ENCODE measurements around the gene AQP1.

Gene AQP1

GRCh38 chr7:30929686-30930085 is 18.0 kb downstream of the AQP1 start:
- no peak for DNase-seq
- in situ Hi-C loops (cut with MboI; ENCODE audit: low pct_unique_long_range_greater_than_20kb, low sequenced_read_pairs) = no loop called here

- no peak for DNase-seq
- in situ Hi-C loops (cut with MboI; ENCODE audit: low pct_unique_long_range_greater_than_20kb, low sequenced_read_pairs) = no loop called here
Observed at GRCh38 chr7:30930621-30931020, 19.0 kb downstream of the AQP1 start.

- DNase-seq = no peak
Observed at GRCh38 chr7:30931161-30931928, 19.7 kb downstream of the AQP1 start.

GRCh38 chr7:30931929-30932540 is 20.4 kb downstream of the AQP1 start:
- DNase-seq = no peak
- in situ Hi-C loops (cut with MboI; ENCODE audit: low pct_unique_long_range_greater_than_20kb, low sequenced_read_pairs) = no loop called here

More at GRCh38 chr7:30931161-30931928, 19.7 kb downstream of the AQP1 start:
- in situ Hi-C loops (cut with MboI; ENCODE audit: low pct_unique_long_range_greater_than_20kb, low sequenced_read_pairs) = no loop called here

DNA sequence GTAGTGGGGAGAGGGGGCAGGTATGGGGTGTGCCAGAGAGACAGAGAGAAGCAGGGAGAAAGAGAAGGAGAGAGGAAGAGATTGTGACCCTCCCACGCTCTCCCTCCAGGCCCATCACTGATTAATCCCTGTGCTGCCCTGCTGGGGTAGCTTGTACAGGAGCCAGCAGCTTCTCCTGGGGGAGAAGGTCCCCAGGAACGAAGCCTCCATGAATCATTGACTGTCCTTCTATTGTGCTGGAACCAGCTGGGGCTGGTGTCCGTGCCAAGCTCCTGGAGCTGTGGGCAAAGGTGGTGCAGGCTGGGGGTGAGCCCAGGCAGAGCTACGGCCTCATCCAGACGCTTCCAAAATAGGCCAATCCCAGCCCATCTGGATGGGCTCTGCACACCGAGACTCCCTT is 20.9 kb downstream of the AQP1 start:
- DNase-seq = no peak
- in situ Hi-C loops (cut with MboI; ENCODE audit: low pct_unique_long_range_greater_than_20kb, low sequenced_read_pairs) = no loop called here

GRCh38 chr7:30933124-30933974 is 21.7 kb downstream of the AQP1 start:
- in situ Hi-C loops (cut with MboI; ENCODE audit: low pct_unique_long_range_greater_than_20kb, low sequenced_read_pairs) = no loop called here
- DNase-seq = no peak

DNA sequence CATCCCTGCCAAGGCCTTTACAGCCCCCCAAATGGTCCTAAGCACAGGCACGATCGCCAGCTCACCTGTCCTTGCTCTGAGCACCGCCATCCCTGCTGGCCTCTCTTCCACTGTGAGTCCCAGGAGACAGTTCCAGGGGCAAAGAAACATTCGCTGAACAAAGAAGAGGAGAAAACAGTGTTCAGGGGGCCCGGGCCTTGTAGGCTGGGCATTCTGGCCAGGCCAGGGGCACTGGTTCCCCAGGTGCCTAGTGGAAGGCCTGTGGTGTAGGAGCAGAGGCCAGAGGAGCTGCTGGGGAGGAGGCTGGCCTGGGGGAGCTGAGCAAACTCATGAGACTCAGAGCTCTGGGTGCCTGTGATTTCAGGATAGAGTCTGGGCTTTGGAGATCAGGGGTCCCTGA is 22.6 kb downstream of the AQP1 start:
- in situ Hi-C loops (cut with MboI; ENCODE audit: low pct_unique_long_range_greater_than_20kb, low sequenced_read_pairs) = no loop called here
- DNase-seq = no peak

DNA sequence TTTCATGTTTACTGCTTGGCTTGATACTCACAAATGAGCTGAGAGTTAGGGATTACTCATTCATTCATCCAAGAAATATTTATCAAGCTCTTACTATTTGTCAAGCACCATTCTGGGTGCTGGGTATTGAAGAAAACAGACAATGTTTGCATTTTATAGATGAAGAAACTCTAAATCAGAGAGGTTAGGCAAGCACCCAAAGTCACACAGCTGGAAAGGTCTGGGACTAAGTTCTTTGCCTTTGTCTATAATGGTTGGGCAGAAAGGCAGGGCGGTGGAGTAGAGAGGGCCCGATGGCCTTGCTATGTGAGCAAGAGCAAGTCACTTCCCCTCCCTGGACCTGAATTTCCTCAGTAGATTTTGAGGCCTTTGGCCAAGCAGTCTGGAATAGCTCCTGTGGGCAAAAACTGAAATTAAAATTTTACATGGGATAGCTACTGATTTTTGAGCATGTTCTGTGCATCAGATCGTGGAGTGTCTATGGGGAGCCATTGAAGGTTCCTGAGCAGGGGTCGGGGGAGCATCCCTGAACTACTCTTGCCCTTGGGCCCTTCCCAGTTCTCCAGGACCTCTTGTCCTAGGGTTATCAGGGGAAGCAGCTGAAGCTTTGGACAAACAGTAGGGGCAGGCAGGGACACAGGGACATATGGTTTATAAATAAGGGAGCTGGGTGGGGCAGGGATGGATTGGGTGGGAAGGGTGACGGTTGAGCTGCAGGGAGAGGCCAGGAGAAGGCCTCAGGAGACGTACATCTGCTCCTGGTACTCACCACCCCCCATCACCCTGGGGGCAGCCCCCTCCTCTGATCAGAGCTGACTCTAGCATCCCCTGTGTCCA is 23.3 kb downstream of the AQP1 start:
- in situ Hi-C loops (cut with MboI; ENCODE audit: low pct_unique_long_range_greater_than_20kb, low sequenced_read_pairs) = no loop called here
- DNase-seq = no peak

- no peak for DNase-seq
- in situ Hi-C loops (cut with MboI; ENCODE audit: low pct_unique_long_range_greater_than_20kb, low sequenced_read_pairs) = no loop called here
Observed at GRCh38 chr7:30935569-30935877, 23.9 kb downstream of the AQP1 start.

- in situ Hi-C loops (cut with MboI; ENCODE audit: low pct_unique_long_range_greater_than_20kb, low sequenced_read_pairs) = no loop called here
- no peak for DNase-seq
Observed at GRCh38 chr7:30936650-30937245, 25.1 kb downstream of the AQP1 start.

GRCh38 chr7:30937416-30937815 is 25.8 kb downstream of the AQP1 start:
- no peak for DNase-seq
- in situ Hi-C loops (cut with MboI; ENCODE audit: low pct_unique_long_range_greater_than_20kb, low sequenced_read_pairs) = no loop called here

DNA sequence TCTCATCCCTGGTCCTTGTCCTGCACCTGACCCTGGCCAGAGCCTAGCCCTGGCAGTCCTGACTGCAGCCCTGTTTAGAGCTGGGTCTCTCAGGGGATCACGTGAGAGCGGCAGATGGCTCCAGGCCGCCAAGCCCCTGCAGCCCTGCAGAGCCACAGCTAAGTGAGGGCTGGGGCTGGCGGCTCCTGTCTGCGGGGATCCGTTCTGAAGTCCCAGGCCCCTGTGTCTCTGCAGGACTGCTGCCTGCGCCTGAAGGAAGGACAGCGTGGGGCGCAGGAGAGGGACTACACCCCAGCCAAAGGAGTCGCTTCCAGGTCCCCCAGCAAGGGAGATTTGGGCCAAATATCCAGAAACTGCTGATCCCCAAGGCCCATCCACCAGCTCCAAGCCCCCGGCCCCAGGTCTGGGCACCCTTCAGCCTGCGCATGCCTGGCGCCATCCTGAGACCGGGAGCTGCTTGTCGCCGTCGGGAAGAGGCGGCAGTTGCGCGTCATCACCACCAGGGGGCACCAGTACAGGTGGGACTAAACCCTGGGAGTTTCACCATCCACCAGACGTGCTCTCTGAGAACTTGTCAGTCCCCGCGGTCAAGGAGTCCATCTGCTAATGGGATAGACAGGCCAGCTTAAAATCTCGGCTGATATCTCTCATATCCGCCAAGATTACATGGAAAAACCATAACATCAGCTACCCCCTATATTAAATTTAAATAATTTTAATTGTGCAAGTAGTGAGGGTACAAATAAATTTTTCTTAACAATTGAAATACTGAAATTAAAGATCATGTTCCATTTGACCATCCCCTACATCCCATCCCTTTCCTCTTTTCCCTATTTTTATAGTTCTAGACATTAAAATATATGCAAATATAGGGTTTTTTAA is 27.0 kb downstream of the AQP1 start:
- in situ Hi-C loops (cut with MboI; ENCODE audit: low pct_unique_long_range_greater_than_20kb, low sequenced_read_pairs) = no loop called here
- peak; percentile 58 for DNase-seq

GRCh38 chr7:30941582-30942323 is 30.1 kb downstream of the AQP1 start:
- DNase-seq = no peak

DNA sequence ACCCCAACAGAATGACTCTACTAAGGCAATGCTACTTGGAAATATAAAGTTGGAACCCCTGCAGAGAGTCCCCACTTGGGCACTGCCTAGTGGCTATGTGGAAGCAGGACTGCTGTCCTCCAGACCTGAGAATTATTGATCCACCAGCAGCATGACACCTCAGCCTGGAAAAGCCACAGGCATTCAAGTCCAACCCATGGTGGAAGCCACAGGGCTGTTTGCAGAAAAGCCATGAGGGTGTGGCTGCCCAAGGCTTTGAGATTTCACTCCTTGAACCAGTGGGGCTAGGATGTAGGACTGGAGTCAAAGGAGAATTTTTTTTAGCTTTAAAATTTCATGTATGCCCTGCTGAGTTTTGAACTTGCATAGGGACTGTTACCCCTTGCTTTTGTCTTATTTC is 38.5 kb downstream of the AQP1 start:
- in situ Hi-C loops (cut with MboI; ENCODE audit: low pct_unique_long_range_greater_than_20kb, low sequenced_read_pairs) = no loop called here
- DNase-seq = no peak

More at GRCh38 chr7:30941582-30942323, 30.1 kb downstream of the AQP1 start:
- in situ Hi-C loops (cut with MboI; ENCODE audit: low pct_unique_long_range_greater_than_20kb, low sequenced_read_pairs) = no loop called here

GRCh38 chr7:30954914-30955313 is 43.3 kb downstream of the AQP1 start:
- in situ Hi-C loops (cut with MboI; ENCODE audit: low pct_unique_long_range_greater_than_20kb, low sequenced_read_pairs) = no loop called here
- no peak for DNase-seq

- in situ Hi-C loops (cut with MboI; ENCODE audit: low pct_unique_long_range_greater_than_20kb, low sequenced_read_pairs) = no loop called here
- no peak for DNase-seq
Observed at GRCh38 chr7:30956704-30957103, 45.1 kb downstream of the AQP1 start.

DNA sequence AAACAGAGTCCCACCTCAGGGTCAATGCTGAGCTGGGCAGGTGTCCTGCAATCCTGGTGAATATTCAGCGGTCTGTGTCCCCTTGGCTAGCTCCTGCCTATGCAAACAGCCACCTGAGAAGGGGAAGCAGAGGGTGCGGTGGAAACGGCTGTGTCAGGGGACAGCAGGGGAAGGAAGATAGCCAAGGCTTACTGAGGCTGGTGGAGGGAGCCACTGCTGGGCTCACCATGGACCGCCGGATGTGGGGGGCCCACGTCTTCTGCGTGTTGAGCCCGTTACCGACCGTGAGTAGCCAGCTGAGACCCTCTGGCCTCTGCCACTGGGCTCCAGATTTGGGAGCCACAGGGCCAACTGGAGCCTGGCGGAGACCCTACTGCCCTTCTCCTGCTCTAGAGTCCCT is 52.2 kb downstream of the AQP1 start, which contains the start of gene GHRHR:
Gene GHRHR, plus strand, starts transcription at position 112 of the 400 bp plus-strand sequence. Its CDS starts 116 bp downstream, at position 228.
- DNase-seq = no peak
- in situ Hi-C loops (cut with MboI; ENCODE audit: low pct_unique_long_range_greater_than_20kb, low sequenced_read_pairs) = no loop called here
